Pancreas (tissue), 10 donors: ENCODE results near the gene GNG10. TPM values are rescaled to one million over a fixed set of nuclear protein-coding genes. Genes with fewer than 3 reads are reported as not detected.

Source experiments
- ATAC-seq, 4 donors: fragments of 200-7000 bp; cut with Tn5 transposase; one replicate each; pipeline versions ENCODE4 v1.8.0 to v1.9.1; 2020; ENCODE audit warnings: mild to moderate bottlenecking in 4 of 4, moderate library complexity in 4 of 4
- DNase-seq, 6 donors: peaks; one replicate each; pipeline ENCODE4 v3.0.0-alpha.2; 2020
- FAIRE-seq: peaks from 2 replicates; lab custom pipeline; 2012; peaks lifted over from hg19 to GRCh38; lab: Jason Lieb, UNC
- H3K27ac ChIP-seq, 4 donors: fragments of 200-600 bp; sonication (generic); 1 replicate in 3 of 4; 2 replicates in 1 of 4; pipeline versions ENCODE4 v1.5.0 to v1.8.0; 2020
- H3K27me3 ChIP-seq, 4 donors: fragments of 200-600 bp; one replicate each; pipeline ENCODE4 v1.8.0; 2021
- H3K36me3 ChIP-seq, 3 donors: fragments of 200-600 bp; sonication (generic) in 1 of 3; one replicate each; pipeline versions ENCODE4 v1.5.0 to v1.8.0; 2020 to 2021
- H3K4me1 ChIP-seq, 3 donors: fragments of 200-600 bp; one replicate each; pipeline ENCODE4 v1.8.0; 2021
- H3K4me3 ChIP-seq, 4 donors: fragments of 200-600 bp; sonication (generic) in 2 of 4; one replicate each; pipeline versions ENCODE4 v1.5.0 to v1.8.0; 2020 to 2021
- H3K9me3 ChIP-seq, 4 donors: fragments of 200-600 bp; one replicate each; pipeline ENCODE4 v1.8.0; 2021
- WGBS, 2 donors: extraction: QIAGEN DNeasy Blood & Tissue Kit; methylation state at CpG; one replicate each; pipeline ENCODE4 v1.1.7; 2013; 5-methylcytosine and 5-hydroxymethylcytosine counted together
- intact Hi-C, 3 donors: fragments of 100-400 bp; cut with DNase I; formaldehyde crosslinking; loops; one replicate each; pipeline versions ENCODE4 v1.11.1 to v1.14.2; 2022
- polyA plus RNA-seq, 2 donors: library from polyadenylated mRNA; stranded (reverse); fragments of 200-250 nt; gene quantifications; one replicate each; pipeline ENCODE4 v1.2.3, GENCODE V29; 2013
- total RNA-seq, 6 donors: library from RNA; stranded (reverse); fragmentation: NEBNext Ultra II Directional in 4 of 6; extraction: Animal tissue kit (Norgen Biotek cat#: 25700) in 4 of 6; gene quantifications; one replicate each; pipeline versions ENCODE4 v1.2.1 to v1.2.4, GENCODE V29; 2021 to 2023
- TF ChIP-seq, protein P1 (sequence below), 4 donors: fragments of 200-600 bp; sonication (generic) in 3 of 4; IDR thresholded peaks; one replicate each; pipeline versions ENCODE4 v1.5.0 to v1.8.0; 2021; ENCODE audit warnings: antibody characterized with exemption in 4 of 4
- donor health status: healthy with polysubstance abuse.
- donor health status: DM: no; HTN: no; CAD: no; lungs with moderate emphysema.
- donor health status: DM: no; HTN: no; CAD: no.
- donor health status: control.
- donor health status: control.
- donor health status: Bipolar disorder and iron deficiency.
- donor health status: DM: yes; HTN: yes; CAD: no.
- donor health status: DM: no; HTN: no; CAD: no.
- donor health status: DM: no; HTN: no; CAD: no.
- donor health status: DM: yes; HTN: yes; CAD: no.

GNG10 gene
- total and polyA plus RNA-seq, 8 donors, result 4.5 to 34.9 (median 12.9) TPM

GRCh38 chr9:111659691-111660090 is 1.7 kb upstream of the GNG10 start:
- ATAC-seq (no peak), FAIRE-seq (no peak), DNase-seq (no peak)
- Histone ChIP-seq H3K27me3 (no peaks in the 10 kb centered on the region), H3K4me1 (no peaks in the 10 kb centered on the region), H3K36me3 (no peaks in the 10 kb centered on the region), H3K9me3 (no peaks in the 10 kb centered on the region), H3K27ac (no peak overlapping the region), H3K4me3 (no peak overlapping the region)
- WGBS, 2 donors, result 86 to 91% methylated on average over 3 of the region's 3 CpGs
- TF ChIP-seq, protein P1, sequence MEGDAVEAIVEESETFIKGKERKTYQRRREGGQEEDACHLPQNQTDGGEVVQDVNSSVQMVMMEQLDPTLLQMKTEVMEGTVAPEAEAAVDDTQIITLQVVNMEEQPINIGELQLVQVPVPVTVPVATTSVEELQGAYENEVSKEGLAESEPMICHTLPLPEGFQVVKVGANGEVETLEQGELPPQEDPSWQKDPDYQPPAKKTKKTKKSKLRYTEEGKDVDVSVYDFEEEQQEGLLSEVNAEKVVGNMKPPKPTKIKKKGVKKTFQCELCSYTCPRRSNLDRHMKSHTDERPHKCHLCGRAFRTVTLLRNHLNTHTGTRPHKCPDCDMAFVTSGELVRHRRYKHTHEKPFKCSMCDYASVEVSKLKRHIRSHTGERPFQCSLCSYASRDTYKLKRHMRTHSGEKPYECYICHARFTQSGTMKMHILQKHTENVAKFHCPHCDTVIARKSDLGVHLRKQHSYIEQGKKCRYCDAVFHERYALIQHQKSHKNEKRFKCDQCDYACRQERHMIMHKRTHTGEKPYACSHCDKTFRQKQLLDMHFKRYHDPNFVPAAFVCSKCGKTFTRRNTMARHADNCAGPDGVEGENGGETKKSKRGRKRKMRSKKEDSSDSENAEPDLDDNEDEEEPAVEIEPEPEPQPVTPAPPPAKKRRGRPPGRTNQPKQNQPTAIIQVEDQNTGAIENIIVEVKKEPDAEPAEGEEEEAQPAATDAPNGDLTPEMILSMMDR (IDR thresholded peaks at IDR 0.05), result no peak
- intact Hi-C loops, result no loop called here

DNA sequence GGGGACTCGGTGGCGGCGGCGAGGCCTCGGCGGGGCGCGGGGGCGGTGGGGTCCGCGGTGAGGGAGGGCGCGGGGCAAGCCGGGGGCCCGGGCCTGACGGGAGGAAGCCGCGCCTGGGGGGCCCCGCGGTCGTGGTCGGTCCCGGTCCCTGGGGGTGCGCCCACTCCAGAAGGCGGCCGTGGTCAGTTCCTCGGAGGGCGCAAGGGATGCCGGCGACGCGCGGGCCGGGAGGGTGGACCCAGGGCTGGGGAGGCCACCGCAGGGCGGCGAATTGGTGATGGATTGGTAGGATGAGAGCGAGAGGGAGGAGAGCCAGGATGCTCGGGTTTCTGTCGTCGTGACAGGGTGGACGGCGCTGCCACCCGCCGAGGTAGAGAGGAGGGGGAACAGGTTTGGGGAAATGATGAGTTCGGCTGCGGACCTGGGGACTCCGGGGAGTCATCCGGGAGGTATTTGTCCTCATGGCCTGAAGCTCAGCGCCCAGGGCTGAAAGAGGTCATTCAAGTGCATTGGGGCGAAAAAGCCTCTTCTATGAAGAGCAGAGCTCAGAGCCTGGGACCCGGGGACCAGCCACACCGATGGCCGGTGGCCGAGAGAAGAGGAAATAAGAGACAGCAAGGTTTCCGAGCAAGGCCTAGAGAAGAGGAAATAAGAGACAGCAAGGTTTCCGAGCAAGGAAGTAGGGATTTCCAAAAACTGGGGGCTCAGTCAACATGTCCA is 557 bp downstream of the GNG10 start:
- FAIRE-seq (no peak), ATAC-seq (peak; percentile 42 to 71 (median 68)), DNase-seq (peak; percentile 16 to 76 (median 40))
- H3K9me3 ChIP-seq, result no peaks in the 10 kb centered on the region
- intact Hi-C loops, result no loop called here
- peak overlapping the region; percentile 59 to 72 (median 70) for H3K4me3 ChIP-seq
- TF ChIP-seq, protein P1 (IDR thresholded peaks at IDR 0.05), result no peak
- peak overlapping the region in 3 of 4 donors; percentile 36 to 71 (median 69) for H3K27ac ChIP-seq
- H3K36me3 ChIP-seq, result peaks cover 0 to 2% (median 0%) of the 10 kb centered on the region in 3 donors
- H3K4me1 ChIP-seq, result no peaks in the 10 kb centered on the region
- H3K27me3 ChIP-seq, result no peaks in the 10 kb centered on the region
- WGBS, 2 donors, result 0 to 1% methylated on average over 34 to 57 of the region's 57 CpGs

- peaks cover 0 to 3% (median 0%) of the 10 kb centered on the region in 3 donors for H3K36me3 ChIP-seq
- DNase-seq, result no peak
- peak in 2 of 4 donors; percentile 3 to 14 for ATAC-seq
These were observed 1.3 kb downstream of the GNG10 start for GRCh38 chr9:111662576-111663300.

DNA sequence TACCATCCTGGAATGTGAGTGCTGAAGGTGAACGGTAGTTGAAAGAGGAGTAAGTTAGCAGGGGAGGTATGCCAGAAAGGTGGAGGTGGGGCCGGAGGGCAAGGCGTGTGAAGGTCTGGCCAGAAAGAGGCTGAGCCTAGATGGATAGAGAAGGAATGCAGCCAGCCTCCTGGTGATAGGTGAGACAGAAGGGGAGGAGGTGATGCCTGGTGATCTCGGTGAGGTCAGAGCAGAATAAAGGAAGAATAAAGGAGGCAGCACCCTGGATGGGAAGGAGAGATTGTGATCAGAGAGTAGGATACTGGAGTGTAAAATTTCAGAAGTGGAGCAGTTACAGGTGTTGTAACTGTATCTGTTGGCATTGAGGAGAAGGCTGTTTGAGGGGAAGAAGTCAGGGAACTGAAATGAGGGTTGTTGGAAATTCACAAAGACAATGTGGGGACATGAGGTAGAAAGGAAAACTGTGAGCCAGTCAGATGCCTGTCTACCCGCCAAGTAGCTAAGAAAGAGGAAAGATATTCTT is 2.0 kb downstream of the GNG10 start:
- intact Hi-C loops, result no loop called here
- TF ChIP-seq, protein P1 (IDR thresholded peaks at IDR 0.05), result no peak
- no peaks in the 10 kb centered on the region for H3K27me3 ChIP-seq
- no peaks in the 10 kb centered on the region for H3K4me1 ChIP-seq
- no peak for ATAC-seq
- no peaks in the 10 kb centered on the region for H3K9me3 ChIP-seq
- peaks cover 0 to 3% (median 0%) of the 10 kb centered on the region in 3 donors for H3K36me3 ChIP-seq
- 56 to 71% methylated on average over 5 of the region's 5 CpGs for WGBS, 2 donors
- FAIRE-seq, result no peak
- H3K4me3 ChIP-seq, result no peak overlapping the region
- no peak overlapping the region for H3K27ac ChIP-seq
- DNase-seq, result no peak

More at GRCh38 chr9:111662576-111663300, 1.3 kb downstream of the GNG10 start:
- Histone ChIP-seq H3K4me3 (peak overlapping the region in 3 of 4 donors; percentile 69 to 72 (median 70)), H3K9me3 (no peaks in the 10 kb centered on the region), H3K4me1 (no peaks in the 10 kb centered on the region), H3K27ac (peak overlapping the region in 2 of 4 donors; percentile 69 to 71), H3K27me3 (no peaks in the 10 kb centered on the region)
- intact Hi-C loops, result no loop called here
- 45 to 53% methylated on average over 7 of the region's 7 CpGs for WGBS, 2 donors
- TF ChIP-seq, protein P1 (IDR thresholded peaks at IDR 0.05), result no peak
- FAIRE-seq, result no peak
